ENCODE data around the gene SLC10A3.

- TF ChIP-seq REST (IDR thresholded peaks at IDR 0.05; ENCODE audit: insufficient read depth in 1 of 2, low read depth in 2 of 2, low read length in 2 of 2): no peak
- TF ChIP-seq POLR2AphosphoS5 (IDR thresholded peaks at IDR 0.05; ENCODE audit: low read depth, low read length): no peak
- TF ChIP-seq TAF1 (IDR thresholded peaks at IDR 0.05; ENCODE audit: borderline replicate concordance, insufficient read depth, low read length): no peak
- TF ChIP-seq FOXP2 (optimal IDR thresholded peaks at IDR 0.05; ENCODE audit: borderline replicate concordance, extremely low read depth, extremely low read length, insufficient read depth): no peak
These were observed 5.0 kb downstream of the SLC10A3 start for GRCh38 chrX:154485150-154486051.

Data from PFSK-1 (cell line).